NCI-H2196 (cell line): ENCODE results near the gene GPR18.
"Not testable (repeated sequence)": the region's sequence is repeated elsewhere in the genome, so short reads cannot be mapped to it uniquely, and the experiment has no call there.

ENCODE experiments used
- DNase-seq: peaks from one replicate; lab custom pipeline; 2025; ENCODE audit not compliant: unreplicated experiment; lab: John Stamatoyannopoulos, UW

Gene GPR18

DNA sequence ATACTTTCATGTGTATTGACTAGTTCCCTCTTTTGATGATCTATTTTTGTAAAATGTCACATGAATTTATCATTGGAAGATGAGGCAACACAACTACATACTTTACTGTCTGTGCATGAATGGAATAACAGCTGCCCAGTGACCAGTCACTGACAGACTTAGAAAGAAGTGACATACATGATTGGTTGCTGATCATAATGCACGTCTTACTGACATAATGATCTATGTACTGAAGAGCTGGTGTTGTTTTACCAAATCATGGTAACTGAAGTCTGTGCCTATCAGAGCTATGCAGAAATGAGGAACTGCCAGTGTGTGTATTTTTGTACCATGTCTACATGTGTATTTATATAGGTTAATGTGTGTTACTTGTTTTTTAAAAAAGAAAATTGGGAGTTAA lies 26.5 kb downstream of the GPR18 start:
- no peak for DNase-seq

DNA sequence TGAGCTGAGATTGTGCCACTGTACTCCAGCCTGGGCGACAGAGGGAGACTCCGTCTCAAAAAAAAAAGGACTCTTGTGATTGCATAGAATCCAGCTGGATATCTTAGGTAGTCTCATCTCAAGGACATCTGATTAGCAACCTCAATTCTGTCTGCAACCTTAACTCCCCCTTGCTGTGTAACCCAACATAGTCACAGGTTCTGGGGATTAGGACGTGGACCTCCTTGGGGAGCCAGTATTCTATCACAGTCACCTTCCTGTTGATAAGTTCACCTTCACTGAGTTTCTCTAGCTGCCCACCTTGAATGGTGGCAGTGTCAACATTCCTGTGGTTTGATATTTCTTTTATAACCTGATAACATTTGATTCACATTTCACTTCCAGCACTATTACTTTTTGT lies 27.2 kb downstream of the GPR18 start:
- no peak for DNase-seq

GRCh38 chr13:99230588-99230987 lies 27.6 kb downstream of the GPR18 start:
- not testable (repeated sequence) for DNase-seq

GRCh38 chr13:99228737-99229691 lies 29.2 kb downstream of the GPR18 start:
- DNase-seq, result no peak

- no peak for DNase-seq
These were observed 30.1 kb downstream of the GPR18 start for GRCh38 chr13:99227909-99228688.

DNA sequence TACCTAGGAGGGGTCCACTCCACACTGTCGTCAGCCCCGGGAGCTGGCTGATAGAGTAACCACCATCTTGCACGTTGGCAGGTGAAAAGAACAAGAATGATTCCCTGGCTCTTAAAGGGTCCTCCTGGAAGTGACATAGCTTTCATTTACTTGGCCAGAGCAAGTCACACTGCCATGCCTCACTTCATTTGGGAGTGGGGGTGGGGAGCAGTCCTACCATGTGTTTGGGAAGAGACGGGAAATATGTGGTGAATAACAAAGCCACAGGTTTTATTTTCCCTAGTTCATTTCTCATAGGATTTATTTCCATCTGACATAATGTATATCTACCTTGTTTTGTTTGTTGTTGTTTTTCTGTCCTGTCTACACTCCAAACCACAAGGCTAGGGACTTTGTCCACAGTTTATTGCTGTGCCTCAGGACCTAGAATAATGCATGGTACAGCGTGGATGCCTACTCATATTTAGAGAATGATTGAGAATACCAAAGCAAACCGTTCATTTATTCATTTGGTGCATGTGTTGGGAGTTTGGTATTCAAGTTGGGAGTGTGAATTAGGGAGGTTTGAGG lies 30.8 kb downstream of the GPR18 start:
- no peak for DNase-seq

DNA sequence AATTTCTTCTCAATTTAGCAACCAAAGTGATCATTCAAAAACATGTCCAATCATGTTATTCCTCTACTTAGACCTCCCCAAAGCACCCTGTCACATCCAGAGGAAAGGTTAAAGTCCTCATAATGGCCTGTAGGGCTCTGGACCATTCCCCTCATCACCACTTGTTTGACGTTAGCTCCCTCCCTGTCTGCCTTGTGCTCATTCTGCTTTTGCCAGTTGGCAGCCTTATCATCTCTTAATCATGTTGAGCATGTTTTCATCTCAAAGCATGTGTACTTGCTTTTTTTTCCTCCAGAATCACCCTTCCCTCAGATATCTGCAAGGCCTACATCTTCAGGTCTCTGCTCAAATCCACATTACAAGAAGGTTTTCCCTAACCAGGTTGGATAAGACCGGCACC lies 31.7 kb downstream of the GPR18 start:
- DNase-seq, result no peak

DNA sequence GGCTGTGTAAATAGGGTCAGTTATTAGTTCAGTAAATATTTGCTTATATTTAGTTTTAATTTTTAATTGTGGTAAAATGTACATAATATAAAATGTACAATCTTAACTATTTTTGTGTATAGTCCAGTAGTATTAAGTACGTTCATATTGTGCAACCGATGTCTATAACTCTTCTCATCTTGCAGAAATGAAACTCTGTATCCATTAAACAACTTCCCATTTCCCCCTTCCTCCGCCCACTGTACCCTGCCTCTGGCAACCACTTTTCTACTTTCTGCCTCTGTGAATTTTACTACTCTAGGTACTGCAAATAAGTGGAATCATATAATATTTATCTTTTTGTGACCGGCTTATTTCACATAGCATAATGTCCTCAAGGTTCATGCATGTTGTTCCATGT lies 33.1 kb downstream of the GPR18 start:
- DNase-seq, result no peak

DNA sequence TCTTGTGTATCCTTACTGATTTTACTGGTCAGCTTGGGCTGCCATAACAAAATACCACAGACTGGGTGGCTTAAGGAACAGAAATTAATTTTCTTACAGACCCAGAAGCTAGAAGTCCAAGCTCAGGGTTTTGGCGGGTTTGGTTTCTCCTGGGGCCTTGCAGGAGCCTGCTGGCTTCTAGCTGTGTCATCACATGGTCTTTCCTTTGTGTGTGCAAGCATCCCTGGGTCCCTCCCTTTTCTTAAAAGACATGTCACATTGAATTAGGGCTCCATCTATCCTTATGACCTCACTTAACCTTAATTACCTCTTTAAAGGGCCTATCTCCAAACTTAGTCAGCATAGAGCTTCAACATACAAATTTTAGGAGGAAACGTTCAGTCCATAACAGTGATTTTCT lies 34.2 kb downstream of the GPR18 start:
- DNase-seq, result no peak

DNA sequence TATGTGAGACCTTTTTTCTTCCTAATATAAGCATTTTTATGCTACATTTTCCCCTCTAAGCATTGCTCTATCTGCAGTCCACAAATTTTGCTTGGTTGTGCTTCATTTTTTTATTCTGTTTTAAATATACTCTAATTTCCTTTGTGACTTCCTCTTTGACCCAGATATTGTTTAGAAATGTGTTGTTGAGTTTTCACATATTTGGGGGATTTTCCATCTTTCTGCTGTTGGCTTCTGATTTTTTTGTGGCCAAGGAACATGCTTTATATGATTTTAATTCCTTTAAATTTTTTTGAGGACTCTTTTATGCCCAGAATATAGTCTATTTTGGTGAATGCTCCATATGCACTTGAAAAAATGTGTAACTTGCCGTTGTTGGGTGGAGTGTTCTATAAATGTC lies 34.6 kb downstream of the GPR18 start:
- DNase-seq, result no peak

GRCh38 chr13:99221567-99222239 lies 36.5 kb downstream of the GPR18 start:
- DNase-seq, result no peak

- DNase-seq, result no peak
These were observed 37.8 kb downstream of the GPR18 start for GRCh38 chr13:99220199-99220935.

GRCh38 chr13:99218969-99219368 lies 39.2 kb downstream of the GPR18 start:
- DNase-seq, result no peak

DNA sequence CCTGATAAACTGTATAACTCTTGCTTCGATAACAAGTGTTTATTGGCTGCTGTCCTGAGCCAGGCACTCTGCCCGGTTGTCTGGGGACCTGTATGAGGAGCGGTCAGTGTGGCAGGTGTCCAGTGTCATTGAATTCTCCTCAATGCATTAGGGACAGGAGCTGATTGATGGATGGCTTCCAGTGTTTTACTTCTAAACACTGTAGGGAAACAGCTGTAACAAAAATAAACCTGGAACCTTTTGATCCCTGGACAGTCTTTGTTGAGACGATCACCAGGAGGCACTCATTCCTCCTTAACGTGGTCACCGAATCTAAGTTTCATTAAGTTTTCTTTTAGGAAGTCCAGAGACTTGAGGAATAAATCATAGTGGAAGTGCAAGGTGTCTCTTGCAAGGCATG lies 39.6 kb downstream of the GPR18 start:
- peak; percentile 4 for DNase-seq

DNA sequence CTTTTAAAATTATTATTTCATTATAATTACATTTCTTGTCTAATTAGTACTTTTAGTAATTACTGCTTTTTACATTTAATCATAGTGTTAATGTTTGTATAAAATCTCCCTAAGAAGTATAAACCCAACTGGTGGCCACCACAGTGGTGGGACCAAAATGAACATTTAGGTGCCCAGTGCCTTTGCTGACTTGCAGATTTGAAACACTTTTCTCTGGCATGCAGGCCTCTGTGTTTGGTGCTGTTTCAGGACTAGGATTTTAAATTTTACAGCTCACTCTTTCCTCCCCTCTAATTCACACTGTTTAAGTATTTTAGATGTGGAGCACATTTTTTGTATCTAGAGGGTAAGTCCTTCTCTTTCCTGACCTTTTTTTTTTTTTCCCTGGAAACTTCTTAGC lies 40.1 kb downstream of the GPR18 start:
- DNase-seq, result no peak

DNA sequence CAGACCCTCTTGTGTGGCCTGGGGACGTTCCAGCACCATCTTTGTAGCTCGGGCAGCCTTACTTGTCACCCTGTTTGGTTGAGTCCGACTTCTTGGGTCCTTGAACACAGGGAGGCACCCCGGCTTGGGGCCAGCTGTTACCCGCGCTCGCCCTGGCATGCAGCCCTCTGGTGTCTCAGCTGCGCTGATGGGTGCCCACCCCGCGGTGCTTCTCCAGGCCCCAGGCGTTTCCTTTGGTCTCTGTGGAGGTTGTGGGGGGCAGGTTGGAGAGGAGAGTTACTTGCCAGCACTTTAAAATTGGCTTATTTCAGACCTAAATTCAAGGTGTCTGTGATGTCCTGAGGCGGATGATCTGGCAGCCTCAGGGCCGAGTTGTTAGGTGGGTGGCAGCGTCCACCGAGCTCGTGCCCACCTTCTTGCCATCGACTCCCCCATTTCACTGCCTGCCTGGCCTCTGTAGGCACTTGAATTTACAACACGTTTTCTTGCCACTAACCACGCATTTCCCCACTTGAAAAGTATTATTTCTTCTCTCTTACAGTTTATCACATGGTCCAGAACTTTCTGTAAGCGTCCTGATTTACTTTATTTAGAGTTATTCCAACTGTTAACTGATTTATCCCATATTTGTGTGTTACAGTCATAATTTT lies 40.6 kb downstream of the GPR18 start:
- no peak for DNase-seq

GRCh38 chr13:99215184-99215830 lies 42.9 kb downstream of the GPR18 start:
- no peak for DNase-seq

- no peak for DNase-seq
These were observed 43.4 kb downstream of the GPR18 start for GRCh38 chr13:99214731-99215130.

DNA sequence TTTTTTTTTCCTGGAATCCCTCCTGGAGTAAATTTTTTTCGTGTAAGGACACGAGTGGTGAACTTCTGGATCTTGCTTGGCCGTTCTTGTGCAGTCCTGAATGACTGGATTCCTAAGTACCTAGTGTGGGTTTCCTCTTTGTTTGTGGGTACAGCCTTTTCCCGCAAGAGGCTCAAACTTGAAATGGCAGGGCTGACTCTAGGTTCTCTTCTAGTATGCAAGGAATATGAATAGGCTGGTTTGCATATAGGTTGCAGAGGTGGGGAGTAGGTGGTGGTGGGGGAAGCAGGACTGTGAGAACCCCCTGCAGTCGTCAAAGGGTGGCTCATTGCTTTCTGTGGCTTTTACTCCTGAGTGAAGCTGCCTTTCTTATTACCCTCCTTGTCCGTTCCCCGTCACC lies 43.9 kb downstream of the GPR18 start:
- no peak for DNase-seq
